HS-27A (cell line): ENCODE measurements around the gene AFAP1.

Experiments used
- DNase-seq: peaks from one replicate; pipeline ENCODE4 v3.0.0-alpha.2; 2012; ENCODE audit warnings: low read depth, missing footprints

The AFAP1 gene

DNA sequence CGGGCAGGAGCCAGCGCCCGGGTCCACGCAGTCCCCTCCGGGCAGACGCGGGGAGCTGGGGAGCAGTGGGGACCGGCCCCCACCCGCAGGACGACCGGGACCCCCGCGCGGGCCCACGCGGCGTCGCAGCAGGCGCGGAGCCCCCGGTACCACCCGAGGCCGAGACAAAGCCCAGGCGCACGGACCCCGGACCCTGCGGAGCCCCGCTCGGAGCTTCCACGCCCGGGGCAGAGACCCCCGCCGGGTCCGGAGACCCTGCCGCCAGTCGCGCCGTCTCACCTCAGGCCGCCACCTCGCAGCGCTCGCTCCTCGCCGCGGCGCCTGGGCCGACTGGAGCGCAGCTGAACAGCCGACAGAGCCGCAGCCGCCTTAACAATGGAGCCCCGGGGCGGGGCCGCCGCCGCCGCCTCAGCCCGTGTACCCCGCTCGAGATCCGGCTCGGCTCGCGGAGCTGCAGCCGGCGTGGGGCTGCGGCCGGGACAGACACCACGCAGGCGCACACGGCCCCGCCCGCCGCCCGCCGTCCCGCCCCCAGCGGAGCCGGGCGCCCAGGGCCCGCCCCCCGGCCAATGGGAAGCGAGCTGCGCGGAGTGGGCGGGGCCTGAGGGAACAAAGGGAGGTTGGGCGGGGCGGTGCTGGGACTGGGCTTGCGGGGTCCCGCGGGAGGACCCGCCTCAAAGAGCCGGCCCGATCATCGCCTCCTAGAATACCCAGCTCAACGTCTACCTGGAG lies at the start of gene AFAP1:
Gene AFAP1 (minus strand): TSS at position 485 of the 732 bp plus-strand sequence. CDS start 67,783 bp downstream, outside the sequence.
- DNase-seq, result no peak

DNA sequence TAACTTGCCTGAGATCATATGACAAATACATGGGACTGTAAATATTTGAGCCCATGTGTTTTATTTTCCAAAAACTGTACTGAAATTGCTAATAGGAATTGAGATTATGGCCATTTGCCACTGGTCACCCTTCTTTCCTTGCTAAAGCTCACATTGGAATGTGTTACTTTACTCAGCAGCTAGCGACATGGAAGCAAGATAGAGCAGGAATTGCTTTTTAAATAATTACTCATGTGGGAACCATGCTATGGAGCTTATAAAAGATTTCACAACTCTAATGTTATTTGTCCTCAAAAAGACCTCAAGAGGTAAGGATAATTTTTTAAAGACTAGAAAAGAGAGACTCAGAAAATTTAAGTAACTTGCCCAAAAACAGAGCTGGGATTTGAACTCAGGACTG lies 48.8 kb upstream of the AFAP1 start:
- DNase-seq, result no peak

GRCh38 chr4:7987148-7987989 lies 47.7 kb upstream of the AFAP1 start:
- no peak for DNase-seq

- DNase-seq, result no peak
These were observed 46.3 kb upstream of the AFAP1 start for GRCh38 chr4:7985891-7986441.

DNA sequence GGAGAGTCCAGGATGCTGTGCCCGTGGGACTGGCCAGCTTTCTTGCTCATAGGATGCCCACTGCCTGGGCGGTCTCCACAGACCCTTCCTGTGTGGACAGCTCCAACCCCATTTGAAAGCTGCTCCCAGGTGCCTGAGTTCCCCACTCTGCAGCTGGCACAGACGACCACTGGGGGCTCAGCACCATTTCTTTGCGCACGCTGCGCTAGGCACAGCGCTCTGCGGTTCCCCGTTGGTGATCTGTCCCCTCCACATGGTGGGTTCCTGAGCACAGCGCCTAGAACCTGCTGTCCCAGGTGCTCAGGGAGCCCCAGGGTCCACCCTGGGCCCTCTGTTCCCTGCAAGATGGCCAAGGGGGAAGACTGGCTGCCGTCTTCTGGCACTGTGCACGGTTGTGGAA lies 45.4 kb upstream of the AFAP1 start:
- no peak for DNase-seq

DNA sequence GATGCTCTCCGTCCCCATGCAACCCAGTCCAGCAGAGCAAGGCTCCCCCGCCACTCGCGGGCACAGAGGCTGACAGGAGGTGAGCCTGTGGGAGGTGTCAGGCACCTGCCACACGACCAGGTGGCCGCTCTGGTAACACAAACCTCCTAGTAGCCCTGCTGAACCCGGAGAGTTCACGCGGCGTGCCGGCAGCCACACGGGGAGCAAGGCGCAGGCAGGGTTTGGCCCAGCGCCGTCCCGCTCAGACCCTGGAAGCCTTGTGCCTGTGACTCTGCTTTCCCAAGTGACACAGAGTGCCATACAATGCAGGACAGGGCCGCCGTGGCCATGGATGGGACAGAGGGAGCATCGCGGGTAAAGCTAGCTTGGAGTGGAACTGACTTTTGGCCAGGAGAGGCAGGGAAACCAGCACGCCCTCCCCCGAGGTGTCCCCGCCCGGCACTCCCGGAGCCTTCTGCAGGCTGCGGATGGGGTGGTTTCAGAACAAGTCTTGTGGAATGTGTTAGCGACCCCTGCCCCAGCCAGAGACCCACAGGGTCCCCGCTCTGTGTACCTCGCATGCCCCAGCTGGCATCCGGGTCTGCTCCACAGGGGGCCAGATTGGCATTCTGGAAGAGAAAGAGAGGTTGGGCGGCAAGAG lies 44.7 kb upstream of the AFAP1 start:
- DNase-seq, result no peak

DNA sequence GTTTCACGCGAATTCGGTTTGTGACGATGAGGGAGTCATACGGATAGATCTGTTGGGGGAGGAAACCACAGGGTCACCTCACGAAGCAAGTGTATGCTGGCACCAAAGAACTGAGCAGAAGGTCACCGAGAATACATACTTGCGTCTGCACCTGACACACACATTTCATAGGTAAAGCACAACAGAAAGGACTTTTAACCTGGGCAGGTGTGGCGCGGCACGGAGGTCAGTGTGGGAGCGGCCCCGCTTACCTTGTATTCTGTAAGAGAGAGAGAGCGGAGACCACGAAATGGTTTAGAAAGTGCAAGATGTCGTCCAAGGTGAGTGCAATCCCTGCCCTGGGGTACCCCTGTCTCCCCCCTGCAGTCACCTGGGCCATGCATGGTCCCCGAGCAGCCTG lies 43.6 kb upstream of the AFAP1 start:
- no peak for DNase-seq

GRCh38 chr4:7981738-7982394 lies 42.2 kb upstream of the AFAP1 start:
- no peak for DNase-seq

- DNase-seq, result no peak
These were observed 40.4 kb upstream of the AFAP1 start for GRCh38 chr4:7980036-7980435.

DNA sequence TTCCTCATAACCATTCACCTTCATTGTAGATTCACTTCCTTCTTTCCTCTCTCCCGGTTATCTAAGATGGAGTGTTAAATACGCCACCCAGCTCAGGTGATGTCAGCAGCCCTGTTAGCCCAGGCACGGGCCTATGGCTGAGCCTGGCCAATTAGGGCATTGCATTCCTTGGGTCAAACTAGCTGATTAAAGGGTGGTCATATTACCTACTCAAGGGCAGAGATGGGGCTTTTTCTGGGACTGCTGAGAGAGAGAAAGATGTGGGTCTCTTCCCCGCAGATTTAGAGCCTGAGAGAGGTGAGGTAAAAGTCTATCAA lies 39.9 kb upstream of the AFAP1 start:
- DNase-seq, result no peak

GRCh38 chr4:7978907-7979651 lies 39.4 kb upstream of the AFAP1 start:
- no peak for DNase-seq

DNA sequence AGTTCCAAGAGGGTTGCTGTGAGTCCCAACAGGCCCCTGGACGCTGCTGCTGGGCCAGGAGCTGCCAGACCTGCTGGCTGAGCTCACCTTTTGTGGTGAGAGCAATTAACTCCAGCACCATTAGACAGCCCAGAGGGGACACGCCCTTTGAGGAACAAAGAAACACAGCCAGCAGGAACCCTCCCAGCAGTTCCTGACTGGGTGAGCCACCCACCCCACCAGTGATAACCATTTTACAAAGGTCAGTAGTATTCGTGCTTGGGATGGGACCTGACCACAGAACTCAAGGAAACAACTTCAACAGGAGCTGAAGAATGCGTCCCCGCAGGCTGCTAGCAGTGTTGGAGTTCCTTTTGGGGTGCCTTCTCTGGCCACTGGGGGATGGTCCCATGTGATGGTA lies 38.8 kb upstream of the AFAP1 start:
- no peak for DNase-seq

GRCh38 chr4:7976634-7977033 lies 37.0 kb upstream of the AFAP1 start:
- no peak for DNase-seq

DNA sequence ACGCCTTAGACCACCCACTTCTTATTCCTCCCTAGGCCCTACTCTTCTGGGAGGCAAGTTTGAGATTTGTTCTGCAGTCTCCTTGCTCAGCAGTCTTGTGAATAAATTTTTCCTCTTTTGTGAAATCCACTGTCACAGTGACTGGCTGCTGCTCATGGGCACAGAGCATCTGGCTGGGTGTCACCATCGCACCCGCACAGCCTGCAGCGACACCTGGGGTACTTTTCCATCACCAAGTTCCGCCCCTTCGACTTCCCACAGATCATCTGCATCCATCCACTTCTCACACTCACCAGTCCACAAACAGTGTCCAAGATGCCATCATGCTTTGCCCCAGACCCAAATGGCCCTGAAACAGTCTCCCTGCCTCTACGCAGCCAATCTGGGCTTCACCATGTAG lies 36.4 kb upstream of the AFAP1 start:
- no peak for DNase-seq

DNA sequence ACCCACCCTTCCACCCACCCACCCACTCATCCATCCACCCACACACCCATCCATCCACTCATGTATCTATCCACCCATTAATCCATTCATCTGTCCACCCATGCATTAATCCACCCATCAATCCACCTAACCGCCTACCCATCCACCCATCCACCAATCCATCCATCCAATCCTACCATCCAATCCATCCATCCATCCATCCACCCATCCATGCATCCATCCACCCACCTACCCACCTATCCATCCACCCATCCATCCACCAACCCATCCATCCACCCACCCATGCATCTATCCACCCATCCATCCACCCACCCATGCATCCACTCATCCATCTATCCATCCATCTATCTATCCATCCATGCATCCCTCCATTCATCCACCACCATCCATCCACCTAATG lies 34.8 kb upstream of the AFAP1 start:
- no peak for DNase-seq

GRCh38 chr4:7973545-7973981 lies 33.9 kb upstream of the AFAP1 start:
- DNase-seq, result no peak

GRCh38 chr4:7971881-7972500 lies 32.3 kb upstream of the AFAP1 start:
- no peak for DNase-seq

DNA sequence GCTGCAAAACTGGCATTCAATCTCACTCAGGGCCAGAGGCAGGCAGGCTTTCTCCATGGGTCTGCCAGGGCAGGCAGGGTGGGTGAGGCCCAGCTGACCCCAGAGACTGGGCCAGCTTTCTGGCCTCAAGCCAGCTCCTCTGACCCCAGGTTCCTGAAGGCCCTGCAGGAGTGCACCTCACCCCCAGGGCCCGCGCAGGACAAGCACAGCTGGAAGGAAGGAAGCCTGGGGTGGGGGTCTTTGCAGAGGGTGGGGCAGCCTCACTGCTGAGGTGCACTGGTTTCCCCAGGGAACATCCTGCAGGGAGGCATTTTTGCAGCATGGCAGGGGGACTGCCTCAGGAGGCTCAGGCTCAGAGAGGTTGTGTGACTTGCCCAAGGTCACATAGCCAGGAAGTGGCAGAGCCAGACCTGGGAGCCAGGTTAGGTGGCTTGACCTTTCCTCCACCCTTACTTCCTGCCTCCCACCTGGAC lies 31.5 kb upstream of the AFAP1 start:
- no peak for DNase-seq

- no peak for DNase-seq
These were observed 30.8 kb upstream of the AFAP1 start for GRCh38 chr4:7970361-7970946.

DNA sequence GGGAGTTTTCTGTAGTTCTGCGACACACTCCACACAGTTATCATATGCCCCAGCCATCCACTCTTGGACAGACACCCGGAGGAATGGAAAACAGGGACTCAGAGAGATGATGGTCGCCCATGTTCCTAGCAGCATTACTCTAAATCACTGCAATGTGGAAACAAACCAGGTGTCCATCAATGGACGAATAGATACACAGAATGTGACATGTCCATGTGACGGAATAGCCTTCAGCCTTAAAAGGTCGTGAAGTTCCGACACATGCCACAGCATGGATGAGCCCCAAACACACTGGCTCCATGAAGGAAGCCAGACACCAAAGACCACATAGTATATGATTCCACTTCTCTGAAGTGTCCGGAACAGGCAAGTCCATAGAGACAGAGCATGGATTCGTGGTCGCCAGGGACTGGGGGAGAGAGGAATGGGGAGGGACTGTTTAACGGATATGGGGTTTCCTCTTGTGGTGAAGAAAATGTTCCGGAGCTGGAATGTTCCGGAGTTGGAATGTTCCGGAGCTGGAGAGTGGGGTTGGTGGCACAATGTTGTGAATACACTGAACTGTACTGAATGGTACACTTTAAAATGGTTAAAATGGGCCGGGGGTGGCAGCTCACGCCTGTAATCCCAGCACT lies 28.7 kb upstream of the AFAP1 start:
- DNase-seq, result no peak
